Measurements from ENCODE around the gene PLD4.
"Not testable (repeated sequence)": the region's sequence is repeated elsewhere in the genome, so short reads cannot be mapped to it uniquely, and the experiment has no call there.

Gene PLD4

GRCh38 chr14:104900639-104901512 lies 23.8 kb upstream of the PLD4 start:
- DNase-seq: no peak

GRCh38 chr14:104903990-104904389 lies 20.7 kb upstream of the PLD4 start:
- DNase-seq: no peak

GRCh38 chr14:104904650-104905578 lies 19.8 kb upstream of the PLD4 start:
- DNase-seq: not testable (repeated sequence)

- not testable (repeated sequence) for DNase-seq
Measured at GRCh38 chr14:104905579-104905933, 19.1 kb upstream of the PLD4 start.

- no peak for DNase-seq
Measured at GRCh38 chr14:104908303-104908702, 16.4 kb upstream of the PLD4 start.

- no peak for DNase-seq
Measured at GRCh38 chr14:104912053-104912452, 12.6 kb upstream of the PLD4 start.

- no peak for DNase-seq
Measured at GRCh38 chr14:104913435-104913834, 11.2 kb upstream of the PLD4 start.

GRCh38 chr14:104917116-104917515 lies 7.6 kb upstream of the PLD4 start:
- no peak for DNase-seq

- no peak for DNase-seq
Measured at GRCh38 chr14:104917993-104918392, 6.7 kb upstream of the PLD4 start.

GRCh38 chr14:104919152-104919992 lies 5.3 kb upstream of the PLD4 start:
- DNase-seq: not testable (repeated sequence)

- no peak for DNase-seq
Measured at GRCh38 chr14:104919993-104920315, 4.7 kb upstream of the PLD4 start.

- no peak for DNase-seq
Measured at GRCh38 chr14:104923640-104924420, 849 bp upstream of the PLD4 start.

- no peak for DNase-seq
Measured at GRCh38 chr14:104925214-104925854, 655 bp downstream of the PLD4 start.

GRCh38 chr14:104925855-104926609 lies 1.4 kb downstream of the PLD4 start:
- no peak for DNase-seq

GRCh38 chr14:104926619-104927431 lies 2.1 kb downstream of the PLD4 start:
- DNase-seq: no peak

GRCh38 chr14:104927432-104927816 lies 2.7 kb downstream of the PLD4 start:
- DNase-seq: no peak

GRCh38 chr14:104927901-104928300 lies 3.2 kb downstream of the PLD4 start:
- DNase-seq: no peak

GRCh38 chr14:104928391-104929133 lies 3.9 kb downstream of the PLD4 start:
- DNase-seq: no peak

Measured in T1000 (cell line).